GM12872 (cell line): ENCODE measurements around the gene NUDT6.

Source experiments
- CTCF ChIP-seq: IDR thresholded peaks from 3 replicates; pipeline ENCODE4 v1.5.1; 2011; ENCODE audit warnings: low read depth, mild to moderate bottlenecking, low read length, moderate library complexity; ENCODE audit not compliant: insufficient read depth

The NUDT6 gene

DNA sequence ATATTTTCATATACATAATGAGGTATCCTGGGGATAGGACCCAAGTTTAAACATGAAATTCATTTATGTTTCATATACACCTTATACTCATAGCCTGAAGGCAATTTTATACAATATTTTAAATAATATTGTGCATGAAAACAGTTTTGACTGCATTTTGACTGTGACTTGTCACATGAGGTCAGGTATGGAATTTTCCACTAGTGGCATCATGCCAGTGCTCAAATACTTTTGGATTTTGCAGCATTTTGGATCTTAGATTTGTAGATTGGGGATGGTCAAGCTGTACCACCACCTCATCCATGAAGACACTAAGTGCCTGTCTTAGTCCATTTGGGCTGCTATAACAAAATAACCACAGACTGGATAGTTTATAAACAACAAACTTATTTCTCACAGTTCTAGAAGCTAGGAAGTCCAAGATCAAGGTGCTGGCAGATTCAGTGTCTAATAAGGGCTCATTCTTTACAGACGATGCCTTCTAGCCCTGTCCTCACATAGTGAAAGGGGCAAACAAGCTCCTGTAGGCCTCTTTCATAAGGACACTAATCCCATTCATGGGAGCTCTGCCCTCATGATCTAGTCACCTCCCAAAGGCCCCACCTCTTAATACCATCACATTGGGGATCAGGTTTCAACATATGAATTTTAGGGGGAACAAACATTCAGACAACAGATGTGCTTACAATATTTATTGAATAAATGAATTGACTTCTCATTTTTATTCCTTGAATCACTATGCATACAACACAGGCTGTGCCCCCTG is 9.4 kb downstream of the NUDT6 start:
- no peak for TF ChIP-seq CTCF

DNA sequence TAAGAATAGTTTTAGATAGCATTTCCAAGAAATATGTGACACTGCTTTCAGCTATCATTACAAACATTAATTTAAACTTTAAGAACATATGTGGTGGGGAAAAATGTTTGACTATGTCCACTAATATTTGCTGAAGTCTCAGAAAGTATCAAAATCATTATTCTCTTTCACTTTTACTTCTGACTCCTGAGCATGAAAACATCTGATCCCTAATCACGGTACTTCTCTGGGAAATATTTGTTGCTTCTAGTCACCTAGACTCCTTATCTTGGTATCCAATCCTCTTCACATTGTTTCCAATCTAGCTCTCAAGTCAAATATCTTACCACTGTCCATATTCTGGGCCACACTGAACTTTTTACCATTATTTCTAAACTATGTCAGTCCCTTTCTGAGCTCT is 10.8 kb downstream of the NUDT6 start:
- no peak for TF ChIP-seq CTCF

DNA sequence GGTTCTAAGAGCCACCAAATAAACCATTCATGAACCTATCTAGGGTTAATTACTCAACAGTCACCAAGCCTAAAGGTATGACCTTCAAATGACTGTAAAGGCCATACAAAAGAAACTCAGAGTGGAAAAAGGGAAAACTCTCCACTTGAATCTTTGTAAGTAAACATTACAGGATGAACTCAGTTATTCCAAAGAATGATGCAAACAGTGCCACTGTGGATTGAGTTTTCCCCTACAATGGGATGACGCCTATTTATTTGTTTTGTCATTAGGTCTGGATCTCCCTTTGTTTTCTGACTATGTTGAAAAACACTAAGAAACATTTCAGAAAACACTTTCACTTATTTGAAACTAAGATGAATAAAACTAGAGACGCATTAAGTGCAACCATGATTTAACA is 12.7 kb downstream of the NUDT6 start:
- TF ChIP-seq CTCF = no peak

DNA sequence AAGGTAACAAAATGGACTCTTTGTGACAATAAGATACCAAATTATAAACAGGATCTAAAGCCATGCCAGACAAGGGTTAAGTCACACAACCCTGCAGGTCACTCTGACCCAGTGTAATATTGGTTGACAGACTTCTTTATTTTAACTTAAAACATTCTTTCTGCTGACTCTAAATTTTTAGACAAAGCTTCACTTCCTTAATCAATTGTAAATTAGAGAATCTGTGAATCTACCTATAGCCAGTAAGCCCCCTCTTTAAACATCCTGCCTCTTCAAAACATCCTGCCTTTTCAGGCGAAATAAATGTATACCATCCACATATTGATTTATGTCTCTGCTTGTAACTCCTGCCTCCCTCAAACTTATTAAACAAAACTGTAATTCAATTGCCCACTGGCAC is 14.2 kb downstream of the NUDT6 start:
- TF ChIP-seq CTCF = no peak

GRCh38 chr4:122906859-122907305 is 15.5 kb downstream of the NUDT6 start:
- no peak for TF ChIP-seq CTCF

DNA sequence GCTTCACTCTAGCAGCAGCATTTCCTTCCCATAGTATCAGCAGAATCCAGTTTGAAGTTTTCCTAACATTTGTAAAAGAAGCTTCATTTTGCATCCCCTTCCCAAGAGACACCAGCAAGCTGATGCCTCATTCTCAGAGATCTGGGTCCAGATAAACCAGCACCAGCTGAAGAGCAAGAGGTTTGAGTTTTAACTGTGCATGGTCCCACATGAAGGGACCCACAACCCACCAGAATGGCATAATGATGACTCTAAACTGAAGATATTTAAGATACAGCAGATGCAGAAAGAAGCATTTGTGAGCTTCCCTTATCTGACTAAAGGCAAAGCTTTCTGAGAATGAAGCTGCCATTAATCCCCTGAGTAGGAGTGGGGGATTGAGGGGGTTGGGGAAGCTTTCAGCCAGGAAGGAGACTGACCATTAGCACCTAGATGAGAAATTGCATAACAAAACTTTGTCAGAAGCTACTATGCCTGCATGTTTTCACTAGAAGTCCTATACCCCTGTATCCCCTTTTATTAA is 18.6 kb downstream of the NUDT6 start:
- no peak for TF ChIP-seq CTCF

GRCh38 chr4:122901247-122902010 is 21.0 kb downstream of the NUDT6 start:
- TF ChIP-seq CTCF = no peak
